KMS-11 (cell line): ENCODE data around the gene BEGAIN.

Source experiments
- H2AFZ ChIP-seq: fragments of 200-600 bp; sonication (generic); 2 replicates; pipeline ENCODE4 v1.6.1; 2016; ENCODE audit warnings: antibody characterized with exemption, mixed run types, low read depth
- H3K27ac ChIP-seq: fragments of 200-600 bp; sonication (generic); 2 replicates; pipeline ENCODE4 v1.6.1; 2016; ENCODE audit warnings: mild to moderate bottlenecking, mixed run types
- H3K27me3 ChIP-seq: fragments of 200-600 bp; sonication (generic); 2 replicates; pipeline ENCODE4 v1.6.1; 2017; ENCODE audit warnings: mild to moderate bottlenecking, low read depth, mixed run types, moderate library complexity; ENCODE audit not compliant: insufficient read depth
- H3K36me3 ChIP-seq: fragments of 200-600 bp; sonication (generic); 2 replicates; pipeline ENCODE4 v1.6.1; 2017; ENCODE audit warnings: mild to moderate bottlenecking, mixed run types; ENCODE audit not compliant: insufficient read depth
- H3K4me1 ChIP-seq: fragments of 200-600 bp; sonication (generic); 2 replicates; pipeline ENCODE4 v1.6.1; 2016; ENCODE audit warnings: mild to moderate bottlenecking, low read depth, mixed run types; ENCODE audit not compliant: poor library complexity, severe bottlenecking
- H3K4me2 ChIP-seq: fragments of 200-600 bp; sonication (generic); 2 replicates; pipeline ENCODE4 v1.7.0; 2016; ENCODE audit warnings: mild to moderate bottlenecking, mixed run types
- H3K4me3 ChIP-seq: fragments of 200-600 bp; sonication (generic); IDR thresholded peaks from 2 replicates; pipeline ENCODE4 v1.6.1; 2017; ENCODE audit warnings: low read depth, low read length, mixed read lengths; ENCODE audit not compliant: insufficient read depth
- H3K79me2 ChIP-seq: fragments of 200-600 bp; sonication (generic); 2 replicates; pipeline ENCODE4 v1.6.1; 2016; ENCODE audit warnings: low read depth, mixed run types; ENCODE audit not compliant: insufficient read depth
- H3K9ac ChIP-seq: fragments of 200-600 bp; sonication (generic); 2 replicates; pipeline ENCODE4 v1.6.1; 2016; ENCODE audit warnings: mild to moderate bottlenecking, mixed run types
- H4K20me1 ChIP-seq: fragments of 200-600 bp; sonication (generic); 2 replicates; pipeline ENCODE4 v1.6.1; 2016; ENCODE audit warnings: mild to moderate bottlenecking, mixed run types; ENCODE audit not compliant: insufficient read depth
- CTCF ChIP-seq: fragments of 200-600 bp; sonication (generic); conservative IDR thresholded peaks from 2 replicates; pipeline ENCODE4 v1.6.1; 2017; ENCODE audit warnings: low read depth, mild to moderate bottlenecking, antibody characterized with exemption, low read length, moderate library complexity, mixed read lengths

The BEGAIN gene

GRCh38 chr14:100623557-100623956 lies 36.3 kb upstream of the BEGAIN start:
- Histone ChIP-seq H3K36me3 (no peaks in the 10 kb centered on the region), H3K79me2 (no peaks in the 10 kb centered on the region), H3K27ac (no peak overlapping the region), H3K4me3 (no peak overlapping the region), H3K9ac (no peak overlapping the region), H3K4me1 (no peaks in the 10 kb centered on the region), H2AFZ (no peak overlapping the region), H4K20me1 (no peaks in the 10 kb centered on the region), H3K27me3 (peaks cover 56% of the 10 kb centered on the region; the same call in 1 of the 2 replicates), H3K4me2 (no peak overlapping the region)
- no peak for TF ChIP-seq CTCF

- no peak overlapping the region for H3K9ac ChIP-seq
- H3K79me2 ChIP-seq = no peaks in the 10 kb centered on the region
- no peak for TF ChIP-seq CTCF
- no peaks in the 10 kb centered on the region for H3K4me1 ChIP-seq
- no peak overlapping the region for H3K4me2 ChIP-seq
- H3K27me3 ChIP-seq = peaks cover 56% of the 10 kb centered on the region; the same call in 1 of the 2 replicates
- H3K36me3 ChIP-seq = no peaks in the 10 kb centered on the region
- no peak overlapping the region for H3K4me3 ChIP-seq
- no peaks in the 10 kb centered on the region for H4K20me1 ChIP-seq
- no peak overlapping the region for H3K27ac ChIP-seq
- no peak overlapping the region for H2AFZ ChIP-seq
Observed at GRCh38 chr14:100622708-100623485, 35.7 kb upstream of the BEGAIN start.

DNA sequence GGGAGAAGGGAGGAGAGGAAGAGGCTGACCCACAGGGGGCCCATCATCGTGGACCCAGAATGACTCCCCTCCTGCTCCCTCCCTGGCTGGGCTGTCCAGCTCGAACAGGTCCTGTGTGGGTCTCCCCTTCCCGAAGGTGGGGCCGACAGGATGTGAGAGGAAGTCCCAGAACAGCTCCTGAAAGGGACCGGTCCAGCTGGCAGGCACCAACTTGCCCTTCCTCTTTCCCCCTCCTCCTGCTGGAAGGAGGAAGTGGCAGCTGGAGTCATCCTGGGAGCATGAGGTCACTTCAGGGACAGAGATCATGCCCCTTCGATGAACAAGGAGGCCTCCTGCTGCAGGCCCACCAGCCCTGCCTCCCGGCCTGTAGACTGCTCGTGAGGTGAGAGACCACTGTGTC lies 35.0 kb upstream of the BEGAIN start:
- Histone ChIP-seq H3K79me2 (no peaks in the 10 kb centered on the region), H3K36me3 (no peaks in the 10 kb centered on the region), H2AFZ (no peak overlapping the region), H3K4me3 (no peak overlapping the region), H3K4me2 (no peak overlapping the region), H4K20me1 (no peaks in the 10 kb centered on the region), H3K4me1 (no peaks in the 10 kb centered on the region), H3K9ac (no peak overlapping the region), H3K27me3 (peaks cover 58% of the 10 kb centered on the region), H3K27ac (no peak overlapping the region)
- TF ChIP-seq CTCF = no peak

DNA sequence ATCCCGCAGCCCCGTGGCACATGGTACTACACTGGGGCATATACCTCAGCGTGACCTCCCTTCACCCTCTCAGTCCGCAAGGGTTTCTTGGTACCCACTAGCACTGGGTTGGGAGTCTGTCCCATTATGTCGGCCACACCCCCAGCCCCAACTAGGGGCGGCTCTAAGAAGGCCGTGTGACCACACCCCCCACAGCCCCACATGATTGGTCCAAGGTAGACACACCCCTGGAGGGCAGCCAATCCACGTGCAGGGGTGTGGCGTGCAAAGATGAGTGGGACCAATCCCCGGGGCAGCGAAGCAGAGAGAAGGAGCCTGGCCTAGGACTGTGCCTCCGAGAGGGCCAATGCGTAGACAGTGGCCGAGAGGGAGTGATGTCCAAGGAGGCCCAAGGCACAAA lies 34.6 kb upstream of the BEGAIN start:
- H3K9ac ChIP-seq = no peak overlapping the region
- H3K27me3 ChIP-seq = peaks cover 62% of the 10 kb centered on the region
- TF ChIP-seq CTCF = no peak
- no peaks in the 10 kb centered on the region for H4K20me1 ChIP-seq
- H3K79me2 ChIP-seq = no peaks in the 10 kb centered on the region
- no peak overlapping the region for H2AFZ ChIP-seq
- no peaks in the 10 kb centered on the region for H3K4me1 ChIP-seq
- no peak overlapping the region for H3K4me3 ChIP-seq
- H3K36me3 ChIP-seq = no peaks in the 10 kb centered on the region
- H3K27ac ChIP-seq = no peak overlapping the region
- no peak overlapping the region for H3K4me2 ChIP-seq
